H9 (cell line): Measurements from ENCODE around the gene GSTK1. TPM values are rescaled to one million over a fixed set of nuclear protein-coding genes. Genes with fewer than 3 reads are reported as not detected.

ENCODE experiments used
- DNase-seq: peaks from one replicate; pipeline ENCODE4 v3.0.0-alpha.2; 2017
- H2AFZ ChIP-seq: one replicate; pipeline ENCODE4 v1.6.1; 2013; ENCODE audit warnings: mild to moderate bottlenecking, low read length, control low read depth, moderate library complexity
- H2AK5ac ChIP-seq: 2 replicates; pipeline ENCODE4 v1.6.1; 2013; ENCODE audit warnings: low read length, control low read depth, mixed read lengths; ENCODE audit not compliant: insufficient read length
- H2BK120ac ChIP-seq: one replicate; pipeline ENCODE4 v1.6.1; 2013; ENCODE audit warnings: low read depth, mild to moderate bottlenecking, low read length, control low read depth, inconsistent platforms; ENCODE audit not compliant: poor library complexity, severe bottlenecking
- H2BK12ac ChIP-seq: 2 replicates; pipeline ENCODE4 v1.6.1; 2013; ENCODE audit warnings: low read length, control low read depth, mixed read lengths, low read depth; ENCODE audit not compliant: insufficient read length
- H2BK15ac ChIP-seq: 2 replicates; pipeline ENCODE4 v1.6.1; 2013; ENCODE audit warnings: low read depth, low read length, control low read depth
- H2BK20ac ChIP-seq: one replicate; pipeline ENCODE4 v1.6.1; 2013; ENCODE audit warnings: low read depth, mild to moderate bottlenecking, low read length, control low read depth, inconsistent platforms; ENCODE audit not compliant: poor library complexity, severe bottlenecking
- H2BK5ac ChIP-seq: 2 replicates; pipeline ENCODE4 v1.6.1; 2013; ENCODE audit warnings: low read length, control low read depth, mixed read lengths; ENCODE audit not compliant: insufficient read length
- H3K14ac ChIP-seq: 2 replicates; pipeline ENCODE4 v1.6.1; 2013; ENCODE audit warnings: low read length, control low read depth; ENCODE audit not compliant: insufficient read depth
- H3K18ac ChIP-seq: 2 replicates; pipeline ENCODE4 v1.6.1; 2013; ENCODE audit warnings: low read depth, mild to moderate bottlenecking, mixed read lengths, low read length, control low read depth; ENCODE audit not compliant: insufficient read length
- H3K23ac ChIP-seq: 2 replicates; pipeline ENCODE4 v1.6.1; 2013; ENCODE audit warnings: low read length, control low read depth, mixed read lengths, low read depth; ENCODE audit not compliant: insufficient read length
- H3K23me2 ChIP-seq: 2 replicates; pipeline ENCODE4 v1.6.1; 2013; ENCODE audit warnings: low read depth, mild to moderate bottlenecking, mixed read lengths, low read length, control low read depth; ENCODE audit not compliant: insufficient read length, poor library complexity, severe bottlenecking
- H3K27ac ChIP-seq: 2 replicates; pipeline ENCODE4 v1.5.1; 2013; ENCODE audit warnings: low read length, control low read depth, mixed read lengths, low read depth; ENCODE audit not compliant: insufficient read length
- H3K27me3 ChIP-seq: 2 replicates; pipeline ENCODE4 v1.6.1; 2013; ENCODE audit warnings: low read length, control low read depth, inconsistent platforms; ENCODE audit not compliant: insufficient read depth
- H3K4ac ChIP-seq: 2 replicates; pipeline ENCODE4 v1.6.1; 2013; ENCODE audit warnings: low read depth, mild to moderate bottlenecking, control low read depth, inconsistent platforms, low read length, moderate library complexity
- H3K4me1 ChIP-seq: 2 replicates; pipeline ENCODE4 v1.6.1; 2013; ENCODE audit warnings: low read length, control low read depth, inconsistent platforms; ENCODE audit not compliant: insufficient read depth
- H3K4me2 ChIP-seq: 2 replicates; pipeline ENCODE4 v1.6.1; 2013; ENCODE audit warnings: low read length, control low read depth, mixed read lengths; ENCODE audit not compliant: insufficient read length, insufficient read depth
- H3K56ac ChIP-seq: 2 replicates; pipeline ENCODE4 v1.6.1; 2013; ENCODE audit warnings: low read depth, mild to moderate bottlenecking, mixed read lengths, low read length, control low read depth; ENCODE audit not compliant: insufficient read length
- H3K79me1 ChIP-seq: 2 replicates; pipeline ENCODE4 v1.6.1; 2013; ENCODE audit warnings: low read depth, mild to moderate bottlenecking, moderate library complexity, low read length, control low read depth, inconsistent platforms; ENCODE audit not compliant: insufficient read depth, poor library complexity, severe bottlenecking
- H3K79me2 ChIP-seq: 2 replicates; pipeline ENCODE4 v1.6.1; 2013; ENCODE audit warnings: low read length, control low read depth, inconsistent platforms; ENCODE audit not compliant: insufficient read depth
- H3K9ac ChIP-seq: 2 replicates; pipeline ENCODE4 v1.6.1; 2013; ENCODE audit warnings: low read length, control low read depth, mixed read lengths; ENCODE audit not compliant: insufficient read length; ENCODE audit errors: extremely low read depth
- H3K9me3 ChIP-seq: one replicate; pipeline ENCODE4 v1.6.1; 2013; ENCODE audit warnings: low read depth, low read length, inconsistent platforms; ENCODE audit not compliant: control insufficient read depth
- H3T11ph ChIP-seq: one replicate; pipeline ENCODE4 v1.6.1; 2013; ENCODE audit warnings: mild to moderate bottlenecking, low read length, control low read depth, inconsistent platforms
- H4K20me1 ChIP-seq: one replicate; pipeline ENCODE4 v1.6.1; 2013; ENCODE audit not compliant: control insufficient read depth, insufficient read length, insufficient read depth
- H4K5ac ChIP-seq: 2 replicates; pipeline ENCODE4 v1.6.1; 2013; ENCODE audit warnings: low read depth, mild to moderate bottlenecking, mixed read lengths, low read length, control low read depth; ENCODE audit not compliant: insufficient read length
- H4K8ac ChIP-seq: replicated peaks from 2 replicates; pipeline ENCODE4 v1.6.1; 2013; ENCODE audit warnings: low read length, control low read depth, mixed read lengths, low read depth; ENCODE audit not compliant: insufficient read length
- H4K91ac ChIP-seq: 2 replicates; pipeline ENCODE4 v1.6.1; 2013; ENCODE audit warnings: low read depth, mild to moderate bottlenecking, moderate library complexity, mixed read lengths, low read length, control low read depth; ENCODE audit not compliant: insufficient read length
- H3K27ac Mint-ChIP-seq, 3 experiments: 2 replicates in 2 of 3; 3 replicates in 1 of 3; pipeline ENCODE4 v1.8.0; 2020 to 2021; ENCODE audit warnings: mixed read lengths in 3 of 3, mild to moderate bottlenecking in 1 of 3, moderate library complexity in 1 of 3
- H3K27me3 Mint-ChIP-seq: 2 replicates; pipeline ENCODE4 v1.8.0; 2021; ENCODE audit warnings: low read depth, mild to moderate bottlenecking, moderate library complexity, mixed read lengths
- H3K36me3 Mint-ChIP-seq, 3 experiments: 2 replicates in 2 of 3; 3 replicates in 1 of 3; pipeline ENCODE4 v1.8.0; 2020 to 2021; ENCODE audit warnings: low read depth in 3 of 3, mixed read lengths in 3 of 3; ENCODE audit not compliant: insufficient read depth in 1 of 3
- H3K4me1 Mint-ChIP-seq, 2 experiments: 2 replicates each; pipeline ENCODE4 v1.8.0; 2020; ENCODE audit warnings: mixed read lengths in 2 of 2
- H3K4me3 Mint-ChIP-seq, 2 experiments: 2 replicates in 1 of 2; 3 replicates in 1 of 2; pipeline ENCODE4 v1.8.0; 2020 to 2021; ENCODE audit warnings: mild to moderate bottlenecking in 2 of 2, mixed read lengths in 2 of 2, moderate library complexity in 1 of 2
- H3K9me3 Mint-ChIP-seq, 2 experiments: 2 replicates in 1 of 2; 3 replicates in 1 of 2; pipeline ENCODE4 v1.8.0; 2020; ENCODE audit warnings: mild to moderate bottlenecking in 2 of 2, mixed read lengths in 2 of 2, moderate library complexity in 1 of 2
- WGBS: extraction: QIAGEN DNeasy Blood & Tissue Kit; methylation state at CpG from one replicate; pipeline ENCODE4 v1.1.7; 2013; ENCODE audit warnings: missing lambda C conversion rate, low lambda C conversion rate, mixed read lengths; ENCODE audit not compliant: insufficient read length; ENCODE audit errors: extremely low coverage; 5-methylcytosine and 5-hydroxymethylcytosine counted together
- total RNA-seq: library from RNA; stranded (reverse); gene quantifications from 2 replicates; pipeline ENCODE4 v1.2.1, GENCODE V29; 2021
- TF ChIP-seq, protein P1 (sequence below): fragments of 200-600 bp; sonication (generic); conservative IDR thresholded peaks from 3 replicates; pipeline ENCODE4 v1.8.0; 2021; ENCODE audit warnings: antibody characterized with exemption, mild to moderate bottlenecking

The GSTK1 gene
- total RNA-seq, 1 experiment from 2014 or later, result 36.1 TPM

DNA sequence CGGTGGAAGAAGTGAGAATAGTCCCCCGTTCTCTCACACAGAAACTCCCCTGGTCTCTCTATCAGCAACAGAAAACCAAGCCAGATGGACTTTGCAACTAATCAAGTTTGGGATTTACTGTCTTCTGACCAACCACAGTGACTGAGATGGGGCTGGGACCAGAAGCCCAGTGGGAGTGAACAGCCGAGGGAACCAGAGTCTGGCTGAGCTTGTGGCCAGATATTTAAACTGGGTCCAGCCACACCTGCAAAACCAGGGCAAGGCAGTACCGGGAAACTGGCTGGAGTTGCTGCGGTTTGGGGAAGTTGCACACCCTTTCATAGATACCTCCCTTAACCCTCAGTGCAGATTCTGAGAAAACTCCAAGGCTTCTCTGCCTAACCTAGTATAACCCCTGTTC, 6.0 kb downstream of the GSTK1 start:
- H2BK15ac ChIP-seq, result no peak overlapping the region
- peaks cover 4 to 5% of the 10 kb centered on the region in 2 experiments; a peak in 1 of 4 replicates for H3K4me1 Mint-ChIP-seq
- H3K9ac ChIP-seq, result no peak overlapping the region
- no peak overlapping the region for H3T11ph ChIP-seq
- H3K18ac ChIP-seq, result no peak overlapping the region
- peaks cover 0 to 10% (median 10%) of the 10 kb centered on the region in 3 experiments; a peak in 4 of 7 replicates for H3K36me3 Mint-ChIP-seq
- H3K4me1 ChIP-seq, result no peaks in the 10 kb centered on the region
- H3K4me3 Mint-ChIP-seq, result no peak overlapping the region
- H4K91ac ChIP-seq, result no peak overlapping the region
- no peak overlapping the region for H4K5ac ChIP-seq
- no peak overlapping the region for H3K4ac ChIP-seq
- H3K27ac ChIP-seq, result no peak overlapping the region
- no peaks in the 10 kb centered on the region for H3K79me2 ChIP-seq
- no peak overlapping the region for H3K23ac ChIP-seq
- no peak overlapping the region for H4K8ac ChIP-seq
- H2BK12ac ChIP-seq, result no peak overlapping the region
- H3K56ac ChIP-seq, result no peak overlapping the region
- no peak overlapping the region for H3K27ac Mint-ChIP-seq
- no peak overlapping the region for H2BK120ac ChIP-seq
- no peaks in the 10 kb centered on the region for H3K23me2 ChIP-seq
- DNase-seq, result no peak
- H3K79me1 ChIP-seq, result no peaks in the 10 kb centered on the region
- no peak overlapping the region for H3K4me2 ChIP-seq
- H2BK20ac ChIP-seq, result no peak overlapping the region
- H3K9me3 Mint-ChIP-seq, result no peaks in the 10 kb centered on the region
- H3K9me3 ChIP-seq, result no peaks in the 10 kb centered on the region
- H2AFZ ChIP-seq, result no peak overlapping the region
- TF ChIP-seq, protein P1, sequence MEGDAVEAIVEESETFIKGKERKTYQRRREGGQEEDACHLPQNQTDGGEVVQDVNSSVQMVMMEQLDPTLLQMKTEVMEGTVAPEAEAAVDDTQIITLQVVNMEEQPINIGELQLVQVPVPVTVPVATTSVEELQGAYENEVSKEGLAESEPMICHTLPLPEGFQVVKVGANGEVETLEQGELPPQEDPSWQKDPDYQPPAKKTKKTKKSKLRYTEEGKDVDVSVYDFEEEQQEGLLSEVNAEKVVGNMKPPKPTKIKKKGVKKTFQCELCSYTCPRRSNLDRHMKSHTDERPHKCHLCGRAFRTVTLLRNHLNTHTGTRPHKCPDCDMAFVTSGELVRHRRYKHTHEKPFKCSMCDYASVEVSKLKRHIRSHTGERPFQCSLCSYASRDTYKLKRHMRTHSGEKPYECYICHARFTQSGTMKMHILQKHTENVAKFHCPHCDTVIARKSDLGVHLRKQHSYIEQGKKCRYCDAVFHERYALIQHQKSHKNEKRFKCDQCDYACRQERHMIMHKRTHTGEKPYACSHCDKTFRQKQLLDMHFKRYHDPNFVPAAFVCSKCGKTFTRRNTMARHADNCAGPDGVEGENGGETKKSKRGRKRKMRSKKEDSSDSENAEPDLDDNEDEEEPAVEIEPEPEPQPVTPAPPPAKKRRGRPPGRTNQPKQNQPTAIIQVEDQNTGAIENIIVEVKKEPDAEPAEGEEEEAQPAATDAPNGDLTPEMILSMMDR, result no peak
- WGBS, result no CpG with 5 or more reads among the region's 5 CpGs
- no peaks in the 10 kb centered on the region for H4K20me1 ChIP-seq
- H2BK5ac ChIP-seq, result no peak overlapping the region
- H3K14ac ChIP-seq, result no peak overlapping the region
- no peaks in the 10 kb centered on the region for H3K27me3 ChIP-seq
- H3K27me3 Mint-ChIP-seq, result peaks cover 11% of the 10 kb centered on the region
- no peak overlapping the region for H2AK5ac ChIP-seq
